ENCODE results near the gene CACNG8. TPM values are rescaled to one million over a fixed set of nuclear protein-coding genes. Genes with fewer than 3 reads are reported as not detected.
A peak's percentile ranks its signal among the peaks of the same experiment; 100 is the strongest.
"Not testable (repeated sequence)": the region's sequence is repeated elsewhere in the genome, so short reads cannot be mapped to it uniquely, and the experiment has no call there.

Gene CACNG8
- total RNA-seq (2014; rRNA removed; shearing (Covaris generic)) = 0.45 and 1.4 TPM in 2 replicates
- polyA plus RNA-seq (2015; cell fraction: cytosol; rRNA removed) = 0.74 and 0.93 TPM in 2 replicates
- polyA plus RNA-seq (2015; cell fraction: nucleus; rRNA removed) = 3.0 and 4.7 TPM in 2 replicates

DNA sequence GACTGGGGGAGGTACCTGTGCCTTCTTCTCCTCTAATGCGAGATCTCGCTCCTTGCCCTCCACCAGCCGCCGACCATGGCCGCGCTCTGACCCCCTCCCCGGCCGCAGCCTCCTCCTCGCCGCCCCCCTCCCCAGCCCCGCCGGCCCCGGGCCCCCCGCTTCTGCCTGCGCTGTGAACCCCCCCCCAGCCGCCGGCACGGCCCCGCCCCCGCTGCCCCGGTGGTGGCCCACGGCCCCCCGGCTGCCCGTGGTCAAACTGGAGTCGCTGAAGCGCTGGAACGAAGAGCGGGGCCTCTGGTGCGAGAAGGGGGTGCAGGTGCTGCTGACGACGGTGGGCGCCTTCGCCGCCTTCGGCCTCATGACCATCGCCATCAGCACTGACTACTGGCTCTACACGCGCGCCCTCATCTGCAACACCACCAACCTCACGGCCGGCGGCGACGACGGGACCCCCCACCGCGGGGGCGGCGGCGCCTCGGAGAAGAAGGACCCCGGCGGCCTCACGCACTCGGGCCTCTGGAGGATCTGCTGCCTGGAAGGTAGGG, at the start of gene CACNG8:
Gene CACNG8, plus strand, starts transcription at position 51 of the 545 bp plus-strand sequence.
- DNase-seq (ENCODE audit: low read depth) = no peak

DNA sequence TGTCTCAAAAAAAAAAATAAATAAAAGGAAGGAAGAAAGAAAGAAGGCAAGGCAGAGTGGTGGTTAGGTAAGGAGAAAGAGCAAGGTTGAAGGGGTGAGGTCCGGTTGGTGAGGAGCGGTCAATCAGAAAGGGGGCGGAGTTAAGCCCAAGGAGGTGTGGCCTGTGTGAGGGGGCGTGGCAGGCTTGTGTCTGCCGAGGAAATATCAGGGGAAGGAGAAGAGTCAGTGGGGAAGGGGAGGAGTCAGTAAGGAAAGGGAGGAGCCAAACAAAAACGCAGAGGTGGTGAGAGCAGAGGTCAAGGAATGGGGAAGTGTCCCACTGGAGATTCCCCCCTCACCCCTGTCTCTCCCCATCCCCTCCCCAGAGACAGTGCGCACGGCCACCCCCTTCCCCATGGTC, 47.7 kb upstream of the CACNG8 start:
- no peak for DNase-seq (ENCODE audit: low read depth)

DNA sequence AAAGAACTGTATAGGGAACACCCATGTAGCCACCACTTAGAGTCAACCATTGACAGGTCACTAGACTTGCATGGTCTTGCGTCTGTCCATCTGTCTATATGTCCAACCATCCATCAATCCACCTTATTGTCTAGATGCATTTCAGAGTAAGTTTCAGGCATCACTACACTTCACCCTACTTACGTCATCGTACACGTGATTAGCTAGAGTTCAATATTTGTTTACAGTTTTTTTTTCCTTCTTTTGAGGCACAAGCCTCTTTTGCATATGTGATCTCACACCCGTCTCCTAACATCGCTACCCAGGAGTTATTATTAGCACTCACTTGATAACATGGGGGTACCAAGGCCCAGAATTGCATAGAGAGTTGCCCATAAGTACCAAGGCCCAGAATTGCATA, 46.7 kb upstream of the CACNG8 start:
- DNase-seq (ENCODE audit: low read depth) = no peak

DNA sequence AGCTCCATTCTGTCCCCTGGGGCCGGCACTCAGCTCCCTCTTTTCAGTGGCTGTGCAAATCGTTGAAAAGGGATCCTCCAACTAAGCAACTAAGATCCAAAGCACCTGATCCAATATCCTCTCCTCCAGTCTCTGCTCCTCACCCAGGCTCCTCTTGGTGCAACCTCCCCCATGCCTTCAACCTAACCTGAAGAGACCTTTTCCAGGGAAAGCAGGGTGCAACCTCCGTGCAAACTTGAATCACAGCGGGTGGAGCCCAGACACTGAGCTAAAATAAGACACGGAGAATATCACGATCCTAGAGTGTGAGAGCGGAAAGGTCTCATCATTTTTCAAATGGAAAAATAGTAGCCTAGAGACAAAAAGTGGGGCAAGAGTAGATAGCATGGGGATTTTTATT, 45.4 kb upstream of the CACNG8 start:
- no peak for DNase-seq (ENCODE audit: low read depth)

DNA sequence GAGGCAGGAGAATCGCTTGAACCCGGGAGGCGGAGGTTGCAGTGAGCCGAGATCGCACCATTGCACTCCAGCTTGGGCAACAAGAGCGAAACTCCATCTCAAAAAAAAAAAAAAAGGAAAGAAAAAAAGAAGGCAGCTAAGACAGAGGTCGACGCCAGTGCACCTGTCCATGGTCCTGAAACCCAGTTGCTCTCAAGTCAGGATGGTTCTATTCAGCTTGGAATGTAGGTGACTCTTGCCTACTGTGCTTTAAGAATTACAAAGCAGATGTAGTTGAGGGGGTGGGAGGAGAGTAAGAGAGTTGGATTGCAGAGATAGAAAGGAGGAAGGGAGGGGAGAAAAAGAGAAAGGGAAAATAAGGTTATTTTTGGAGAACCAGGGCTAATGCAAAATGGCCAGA, 35.0 kb upstream of the CACNG8 start:
- DNase-seq (ENCODE audit: low read depth) = peak; percentile 40

DNA sequence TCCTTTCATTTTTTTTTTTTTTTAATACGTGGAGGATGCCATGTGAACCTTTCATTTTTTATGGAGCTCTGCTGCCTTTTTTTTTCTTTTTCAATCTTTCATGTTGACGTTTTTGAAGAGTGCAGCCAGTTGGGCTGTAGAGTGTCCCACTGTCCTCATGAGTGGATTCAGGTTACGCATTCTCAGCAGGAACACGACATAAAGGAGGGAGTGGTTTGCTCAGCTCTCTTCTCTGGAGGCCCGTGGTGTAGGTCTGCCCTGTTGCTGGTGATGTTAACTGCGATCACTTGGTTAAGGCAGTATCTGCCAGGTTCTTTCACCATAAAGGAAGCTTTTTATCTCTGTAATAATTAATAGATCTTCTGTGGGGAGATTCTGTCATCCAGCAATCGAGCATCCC, 26.7 kb upstream of the CACNG8 start:
- no peak for DNase-seq (ENCODE audit: low read depth)

DNA sequence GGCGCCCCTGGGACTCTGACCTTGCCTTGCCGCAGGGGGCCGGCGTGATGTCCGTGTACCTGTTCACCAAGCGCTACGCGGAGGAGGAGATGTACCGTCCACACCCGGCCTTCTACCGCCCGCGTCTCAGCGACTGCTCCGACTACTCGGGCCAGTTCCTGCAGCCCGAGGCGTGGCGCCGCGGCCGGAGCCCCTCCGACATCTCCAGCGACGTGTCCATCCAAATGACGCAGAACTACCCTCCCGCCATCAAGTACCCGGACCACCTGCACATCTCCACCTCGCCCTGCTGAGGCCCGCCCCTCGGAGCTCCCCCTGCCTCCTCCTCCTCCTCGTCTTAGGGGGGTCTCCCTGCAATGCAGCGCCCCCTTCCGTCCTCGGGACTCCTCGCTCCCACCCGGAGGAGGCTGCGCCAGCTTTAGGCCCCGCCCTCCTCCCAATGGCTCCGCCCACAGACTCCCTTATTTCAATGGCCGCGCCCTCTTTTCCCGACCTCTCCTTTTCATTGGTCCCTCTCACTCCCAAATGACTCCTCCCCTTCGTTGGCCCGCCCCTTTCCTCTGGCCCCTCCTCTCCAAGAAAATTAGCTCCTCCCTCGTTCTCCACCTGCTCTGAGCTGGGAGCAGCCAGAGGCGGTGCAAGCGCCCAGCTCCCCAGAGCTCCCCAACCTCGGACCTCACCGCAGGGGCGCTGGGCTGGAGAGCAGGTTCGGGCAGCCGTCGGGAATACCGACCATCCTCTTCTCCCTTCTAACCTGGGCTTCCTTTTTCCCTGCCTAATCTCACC, 20.5 kb upstream of the CACNG8 start:
- no peak for DNase-seq (ENCODE audit: low read depth)

DNA sequence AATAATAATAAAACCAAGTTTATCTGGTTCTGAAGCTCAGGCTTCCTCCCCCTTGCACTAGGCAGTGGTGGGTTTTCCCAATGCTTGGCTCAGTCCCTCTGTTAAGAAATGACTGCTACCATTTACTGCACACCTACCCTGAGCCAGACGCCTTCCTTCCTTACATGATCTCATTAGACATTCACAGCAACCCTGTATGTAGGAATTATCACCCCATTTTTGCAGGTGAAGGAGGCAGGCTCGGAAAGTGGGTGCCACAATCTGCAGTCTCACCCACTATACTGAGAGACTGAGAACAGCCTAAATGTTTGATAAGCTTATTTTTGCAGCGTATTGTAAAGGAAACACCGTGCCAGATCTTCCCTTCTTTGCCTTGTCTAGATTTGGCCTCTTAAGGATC, 18.3 kb upstream of the CACNG8 start:
- no peak for DNase-seq (ENCODE audit: low read depth)

DNA sequence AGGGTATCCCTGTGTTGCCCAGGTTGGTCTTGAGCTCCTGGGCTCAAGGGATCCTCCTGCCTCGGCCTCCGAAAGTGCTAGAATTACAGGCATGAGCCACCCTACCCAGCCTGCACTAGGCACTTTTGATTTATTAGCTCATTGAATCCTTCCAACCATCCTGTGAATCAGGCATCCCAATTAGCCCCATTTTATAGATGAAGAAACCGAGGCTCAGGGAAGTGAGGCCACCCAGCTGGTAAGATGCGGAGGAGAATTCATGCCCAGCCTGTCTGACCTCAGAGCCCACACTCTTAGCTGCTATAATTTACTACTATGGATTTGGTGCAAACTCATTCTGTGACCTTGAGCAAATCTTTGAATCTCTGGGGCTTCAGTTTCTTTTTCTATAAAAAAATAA, 17.8 kb upstream of the CACNG8 start:
- no peak for DNase-seq (ENCODE audit: low read depth)

DNA sequence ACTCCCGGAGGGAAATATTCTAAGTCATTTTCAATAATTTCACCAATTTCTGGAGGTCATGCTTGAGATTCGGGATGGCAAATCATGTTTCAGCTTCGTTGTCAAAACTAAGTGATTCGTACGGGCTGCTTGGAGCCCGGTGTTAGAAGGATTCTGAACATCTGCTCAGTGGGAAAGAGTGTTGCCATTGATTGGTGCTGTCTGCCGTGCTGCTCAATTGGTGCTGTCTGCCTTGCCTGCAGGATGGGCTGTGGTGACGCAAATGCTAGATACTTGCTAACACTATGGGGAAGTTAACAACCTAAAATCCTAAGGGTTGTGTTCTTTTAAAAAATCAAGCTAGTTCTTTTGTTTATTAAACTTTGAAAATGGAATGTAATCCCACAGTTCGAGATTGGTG, 17.3 kb upstream of the CACNG8 start:
- peak; percentile 47 for DNase-seq (ENCODE audit: low read depth)

DNA sequence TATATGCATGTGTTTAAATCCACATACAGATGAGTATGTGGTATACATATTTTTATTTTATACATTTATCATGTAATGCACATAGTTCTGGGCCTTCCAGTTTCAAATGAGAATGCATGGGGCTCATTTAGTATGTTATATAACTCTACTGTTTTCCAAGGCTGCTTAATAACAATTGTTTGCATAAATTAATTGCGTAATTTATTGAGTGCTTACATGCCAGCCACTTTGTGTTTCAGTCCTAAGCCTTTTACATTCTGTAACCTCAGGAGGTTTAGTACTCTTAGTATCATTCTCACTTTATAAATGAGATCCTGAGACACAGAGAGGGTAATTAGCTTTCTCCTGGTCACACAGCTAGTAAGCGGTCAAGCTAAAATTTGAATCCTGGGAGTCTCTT, 16.7 kb upstream of the CACNG8 start:
- no peak for DNase-seq (ENCODE audit: low read depth)

DNA sequence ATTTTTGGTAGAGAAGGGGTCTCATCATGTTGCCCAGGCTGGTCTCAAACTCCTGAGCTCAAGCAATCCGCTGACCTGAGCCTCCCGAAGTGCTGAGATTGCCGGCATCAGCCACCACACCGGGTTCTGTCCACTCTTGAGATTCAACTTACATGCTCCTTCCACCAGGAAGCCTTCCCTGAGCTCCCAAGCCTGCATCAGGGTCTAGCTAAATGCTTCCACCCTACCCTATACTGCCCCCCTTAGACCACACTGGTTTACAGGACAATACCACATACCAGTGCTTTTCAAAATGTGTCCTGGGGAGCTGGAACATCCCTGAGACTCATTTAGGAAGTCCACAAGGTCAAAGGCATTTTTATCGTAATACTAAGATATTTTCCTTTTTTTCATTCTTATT, 15.1 kb upstream of the CACNG8 start:
- DNase-seq (ENCODE audit: low read depth) = peak; percentile 21

DNA sequence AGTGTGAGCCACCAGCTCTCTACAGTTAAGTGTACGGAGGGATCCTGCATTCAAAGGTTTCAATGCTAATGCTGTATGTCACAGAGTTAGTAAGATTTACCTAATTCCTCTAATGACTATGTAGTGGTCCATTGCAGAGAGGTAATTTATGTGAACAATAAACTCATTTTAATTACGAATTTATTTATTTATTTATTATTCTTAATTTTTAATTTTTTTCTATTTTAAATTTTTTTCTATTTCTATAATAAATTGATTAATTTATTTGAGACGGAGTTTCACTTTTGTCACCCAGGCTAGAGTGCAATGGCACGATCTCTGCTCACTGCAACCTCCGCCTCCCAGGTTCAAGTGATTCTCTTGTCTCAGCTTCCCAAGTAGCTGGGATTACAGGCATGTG, 14.1 kb upstream of the CACNG8 start:
- not testable (repeated sequence) for DNase-seq (ENCODE audit: low read depth)

DNA sequence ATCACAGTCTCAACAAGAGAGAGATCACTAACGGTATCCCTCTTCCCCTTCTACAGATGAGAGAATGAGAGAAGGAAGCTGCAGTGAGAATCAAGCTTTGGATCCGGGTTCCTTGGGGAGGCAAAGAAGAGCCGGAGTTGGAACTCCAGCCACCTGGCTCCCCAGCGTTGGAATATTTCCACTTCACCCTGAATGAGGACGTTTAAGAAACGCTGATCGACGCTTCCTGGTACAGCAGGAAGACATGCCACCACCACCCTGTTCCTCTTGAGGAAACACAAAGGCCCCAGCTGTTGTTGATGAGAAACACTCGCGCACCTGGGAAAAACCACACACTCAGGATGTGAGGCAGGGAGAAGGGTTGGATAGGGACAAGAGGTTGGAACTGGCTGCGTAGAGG, 11.3 kb upstream of the CACNG8 start:
- peak; percentile 21 for DNase-seq (ENCODE audit: low read depth)

DNA sequence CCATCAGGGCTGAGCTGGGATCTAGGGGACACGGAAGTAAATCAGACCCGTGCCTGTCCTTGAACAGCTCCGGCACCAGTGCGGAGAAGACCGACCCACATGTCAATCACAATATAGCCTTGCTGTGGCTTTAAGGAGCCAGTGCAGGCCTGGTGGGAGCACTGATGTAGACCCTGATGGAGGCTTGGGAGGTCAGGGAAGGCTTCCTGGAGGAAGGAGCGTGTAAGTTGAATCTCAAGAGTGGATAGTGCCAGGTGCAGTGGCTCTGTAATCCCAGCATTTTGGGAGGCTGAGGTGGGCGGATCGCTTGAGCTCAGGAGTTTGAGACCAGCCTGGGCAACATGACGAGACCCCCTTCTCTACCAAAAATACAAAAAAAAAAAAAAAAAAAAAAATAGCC, 10.8 kb upstream of the CACNG8 start:
- no peak for DNase-seq (ENCODE audit: low read depth)

DNA sequence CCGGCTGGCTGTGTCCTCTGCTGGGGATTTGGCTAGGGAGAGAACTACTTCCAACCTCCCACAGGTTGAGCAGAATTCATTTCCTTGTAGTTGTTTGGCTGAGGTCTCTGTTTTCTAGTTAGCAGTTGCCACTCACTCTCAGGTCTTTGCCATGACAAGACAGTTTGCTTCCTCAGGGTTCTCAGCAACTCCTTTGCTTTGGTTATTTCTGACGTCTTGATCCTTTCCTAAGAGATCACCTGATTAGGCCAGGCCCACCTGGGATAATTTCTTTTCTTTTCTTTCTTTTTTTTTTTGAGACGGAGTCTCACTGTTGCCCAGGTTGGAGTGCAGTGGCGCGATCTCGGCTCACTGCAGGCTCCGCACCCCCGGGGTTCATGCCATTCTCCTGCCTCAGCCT, 9.4 kb upstream of the CACNG8 start:
- DNase-seq (ENCODE audit: low read depth) = no peak

DNA sequence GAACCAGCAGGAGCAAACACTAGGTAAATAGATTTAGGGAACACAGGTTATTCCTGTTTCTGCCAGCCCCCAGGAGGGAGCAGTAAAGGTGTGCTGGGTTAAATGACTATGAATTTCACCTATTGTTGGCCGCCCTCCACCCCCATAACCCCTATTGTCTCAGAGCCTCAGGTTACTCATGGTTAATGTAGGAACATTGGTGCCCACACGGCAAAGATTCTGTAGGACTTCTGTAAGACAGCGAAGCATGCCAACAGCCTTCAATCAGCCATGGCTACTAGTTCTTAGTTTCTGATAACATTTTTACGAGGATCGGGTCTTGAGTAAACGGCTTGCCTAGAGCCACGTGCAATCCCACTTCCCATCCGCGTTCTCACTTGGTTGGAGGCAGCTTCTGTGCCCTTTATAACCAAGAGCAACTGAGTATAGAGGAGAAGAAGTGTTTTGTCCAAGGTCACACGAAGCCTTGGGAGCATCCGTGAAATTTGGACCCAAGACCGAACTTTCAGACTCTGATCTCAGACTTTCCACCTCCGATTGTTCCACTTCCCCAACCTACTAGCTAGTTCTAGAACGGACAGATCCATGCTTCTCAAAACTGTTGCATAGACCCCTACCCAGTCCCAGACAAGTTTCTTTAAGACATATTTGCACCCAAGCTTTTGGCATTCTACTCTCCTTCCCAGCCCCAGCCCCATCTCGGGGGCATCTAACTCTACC, 5.1 kb upstream of the CACNG8 start:
- no peak for DNase-seq (ENCODE audit: low read depth)

DNA sequence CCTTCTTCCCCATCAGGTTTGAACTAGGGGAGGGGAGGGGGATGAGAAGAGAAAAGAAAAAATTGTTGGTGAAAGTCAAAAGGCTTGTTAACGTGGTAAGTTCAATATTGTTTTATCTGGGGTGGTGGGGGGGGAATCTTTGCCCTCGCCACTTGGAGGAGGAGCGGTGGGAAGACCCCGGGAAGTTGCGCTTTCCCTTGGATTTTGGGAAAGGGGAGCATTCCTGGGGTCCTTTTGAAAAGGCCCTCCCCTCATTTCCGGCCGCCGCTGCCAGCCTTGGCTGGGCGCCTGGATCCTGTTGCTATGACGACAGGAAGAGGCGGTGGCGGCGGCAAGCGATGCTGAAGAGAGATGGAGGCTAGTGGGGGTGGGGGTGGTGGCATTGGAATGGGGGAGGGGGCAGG, 4.6 kb upstream of the CACNG8 start:
- no peak for DNase-seq (ENCODE audit: low read depth)

DNA sequence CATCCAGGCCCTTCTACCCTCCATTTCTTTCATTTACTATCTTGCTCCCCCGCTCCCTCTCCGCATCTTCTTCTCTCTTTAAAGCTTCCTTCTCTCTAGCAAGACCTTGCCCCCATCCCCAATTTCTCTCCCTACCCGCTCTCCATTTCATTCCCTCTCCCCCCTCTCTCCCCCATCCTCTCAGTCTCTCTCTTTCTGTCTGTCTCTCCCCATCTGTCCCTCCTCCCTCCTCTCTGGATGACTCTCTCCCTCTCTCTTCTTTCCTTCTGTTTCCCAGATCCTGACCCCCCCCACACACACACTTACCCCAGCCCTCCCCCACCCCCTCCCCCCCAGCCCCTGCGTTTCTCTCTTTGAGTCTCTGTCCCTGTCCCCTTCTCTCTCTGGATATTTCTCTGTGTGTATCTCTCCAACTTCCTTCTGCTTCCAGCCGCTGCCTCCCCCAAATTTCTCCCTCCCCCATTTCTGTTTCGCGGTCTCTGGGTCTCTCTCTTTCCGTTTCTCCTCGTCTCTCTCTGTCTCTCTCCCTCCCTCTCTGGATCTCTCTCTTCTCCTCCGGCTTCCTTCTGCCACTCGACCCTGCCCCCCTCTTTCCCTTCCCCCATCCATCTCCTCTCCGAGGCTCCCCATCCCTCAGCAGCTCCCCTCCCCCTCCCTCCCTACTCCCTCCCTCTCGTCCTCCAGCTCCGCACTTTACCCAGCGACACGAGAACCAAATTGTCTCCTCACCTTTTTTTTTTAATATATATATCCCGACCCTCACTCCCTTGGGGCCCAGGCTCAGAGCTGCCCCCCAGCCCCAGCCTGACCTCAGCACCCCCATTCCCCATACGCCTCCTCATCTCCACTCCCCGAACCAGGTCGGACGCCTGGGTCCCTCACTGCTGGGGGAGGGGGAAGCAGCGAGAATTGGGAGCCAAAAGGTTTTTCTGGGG, 3.6 kb upstream of the CACNG8 start:
- DNase-seq (ENCODE audit: low read depth) = no peak

DNA sequence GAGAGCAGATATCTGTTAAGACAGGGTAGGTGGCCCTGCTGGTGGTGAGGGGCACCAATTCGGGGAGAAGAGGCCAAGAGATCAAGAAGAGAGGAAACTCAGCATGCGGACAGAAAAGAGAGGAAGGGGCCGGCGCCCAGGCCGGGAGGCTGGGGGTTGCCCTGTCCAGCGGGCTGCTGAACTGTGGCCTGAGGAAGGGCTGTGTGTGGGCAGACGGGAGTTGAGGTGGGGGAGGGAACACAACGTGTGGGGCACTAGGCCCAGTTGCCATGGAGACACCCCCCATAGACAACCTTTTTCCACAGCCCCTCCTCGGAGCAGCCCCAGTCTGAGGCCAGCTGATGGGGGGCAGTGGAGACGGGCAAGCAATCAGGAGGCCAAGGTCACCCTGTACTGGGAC, 2.5 kb upstream of the CACNG8 start:
- no peak for DNase-seq (ENCODE audit: low read depth)

DNA sequence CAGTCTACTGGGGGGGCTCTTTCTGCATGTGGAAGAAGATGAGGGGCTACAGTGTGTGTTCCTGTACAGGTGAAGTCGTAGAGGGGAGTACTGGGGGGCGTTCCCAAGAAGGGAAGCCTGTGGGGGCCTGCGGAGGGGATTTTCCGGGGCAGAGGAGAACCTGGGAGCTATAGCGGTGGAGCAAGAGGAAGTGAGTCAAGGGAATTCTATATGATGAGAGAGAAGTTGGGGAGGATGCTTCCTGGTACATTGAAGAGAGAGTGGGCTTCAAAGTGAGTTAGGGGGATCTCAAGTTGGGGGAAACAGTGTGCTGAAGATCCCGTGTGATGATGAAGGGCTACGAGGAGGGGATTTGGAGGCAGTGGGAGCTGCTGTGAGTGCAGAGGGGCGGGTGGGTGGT, 1.9 kb upstream of the CACNG8 start:
- no peak for DNase-seq (ENCODE audit: low read depth)
